IPS-NIHi11 (cell line): ENCODE measurements around the gene CYP51A1.
"Not testable (repeated sequence)": the region's sequence is repeated elsewhere in the genome, so short reads cannot be mapped to it uniquely, and the experiment has no call there.

Experiments used
- DNase-seq: peaks from one replicate; pipeline ENCODE4 v3.0.0; 2012; ENCODE audit warnings: mixed read lengths, low spot score

CYP51A1 gene

GRCh38 chr7:92134271-92135051 is at the start of gene CYP51A1:
TSS of gene CYP51A1 (minus strand) at chr7:92134477. CDS start at chr7:92134364, 113 bp downstream.
- DNase-seq, result peak; percentile 91

GRCh38 chr7:92178928-92179924 is 44.9 kb upstream of the CYP51A1 start, which contains the start of gene LRRD1:
TSS of gene LRRD1 (minus strand) at chr7:92179142. CDS start at chr7:92165202, 13,940 bp downstream.
- peak; percentile 95 for DNase-seq

DNA sequence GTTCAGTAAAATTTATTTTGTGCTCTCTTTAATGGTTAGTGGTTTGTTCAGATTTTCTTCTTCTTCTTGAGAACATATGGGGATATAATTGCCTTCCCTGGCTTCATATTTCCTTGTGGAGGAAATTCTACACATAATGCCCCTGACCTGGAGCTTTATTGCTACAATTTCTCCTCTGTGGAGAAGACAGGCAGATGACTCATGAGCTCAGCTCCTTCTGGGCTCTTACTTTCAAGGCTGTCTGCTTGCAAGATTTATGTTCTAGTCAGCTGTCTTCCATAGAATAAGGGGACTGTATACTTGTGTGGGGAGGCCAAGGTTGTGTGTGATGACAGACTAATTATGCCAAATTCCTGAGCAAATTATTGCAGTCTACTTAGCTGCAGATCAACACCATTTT is 43.1 kb upstream of the CYP51A1 start:
- DNase-seq, result no peak

- not testable (repeated sequence) for DNase-seq
Measured at GRCh38 chr7:92169529-92169928, 35.3 kb upstream of the CYP51A1 start.

DNA sequence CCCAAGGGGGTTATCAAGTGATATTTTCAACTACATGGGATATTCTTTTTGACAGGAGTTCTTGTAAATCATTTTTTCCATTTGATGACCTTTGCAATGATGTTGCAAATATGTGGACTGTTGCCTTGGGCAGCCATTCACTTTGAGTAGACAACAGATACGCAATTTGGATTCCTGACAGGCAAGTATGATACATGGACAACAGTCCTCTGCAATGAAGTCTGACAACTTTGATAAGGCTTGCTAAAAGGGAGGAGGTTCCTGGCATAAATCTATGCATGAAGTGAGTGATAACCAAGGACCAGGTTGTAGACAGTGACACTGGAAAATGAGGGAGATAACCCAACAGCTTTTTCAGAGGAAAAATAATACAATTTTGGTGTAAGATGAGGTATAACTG is 27.0 kb upstream of the CYP51A1 start:
- DNase-seq, result no peak

DNA sequence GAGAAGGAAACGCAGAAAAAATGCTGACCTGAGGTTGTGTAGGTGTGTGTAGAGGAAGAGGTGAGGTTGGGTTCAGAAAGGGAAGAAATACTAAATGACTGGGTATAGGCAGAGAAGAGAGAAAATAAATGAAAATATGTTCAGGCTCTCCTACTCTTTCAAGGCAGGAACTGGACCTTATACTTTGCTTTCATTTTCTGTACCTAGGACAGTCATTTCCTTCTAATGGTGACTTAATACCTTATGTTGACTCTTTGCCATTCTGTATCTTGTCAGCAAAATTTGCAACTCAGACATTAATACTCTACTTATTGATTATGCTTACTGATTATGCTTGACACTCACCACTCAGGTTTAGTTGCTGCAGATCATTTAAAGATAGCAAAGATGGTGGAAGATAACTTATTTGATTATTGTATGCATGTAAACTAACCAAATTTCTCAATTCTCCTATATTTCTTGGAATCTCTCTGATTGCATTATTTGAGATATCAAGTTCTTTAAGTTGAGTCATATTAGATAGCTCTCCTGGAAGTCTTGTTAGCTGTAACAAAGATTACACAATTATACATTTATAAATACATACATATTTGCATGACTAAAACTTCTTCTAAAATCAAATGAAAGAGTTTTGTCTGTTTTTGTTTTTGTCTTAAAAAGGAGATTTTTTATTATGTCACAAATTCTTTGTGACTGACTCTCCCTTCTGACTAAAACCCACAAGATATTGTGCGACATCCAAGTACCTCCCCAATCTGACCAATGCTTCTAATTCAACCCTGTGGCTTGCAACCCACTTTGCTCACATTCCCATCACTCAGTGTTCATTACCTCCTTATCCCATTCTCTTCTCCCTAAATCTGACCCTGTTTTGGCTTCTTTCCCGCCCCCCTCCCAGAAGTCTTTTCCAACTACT is 24.6 kb upstream of the CYP51A1 start:
- DNase-seq, result no peak

GRCh38 chr7:92156990-92157389 is 22.7 kb upstream of the CYP51A1 start:
- no peak for DNase-seq

GRCh38 chr7:92155108-92155739 is 20.9 kb upstream of the CYP51A1 start:
- DNase-seq, result no peak

DNA sequence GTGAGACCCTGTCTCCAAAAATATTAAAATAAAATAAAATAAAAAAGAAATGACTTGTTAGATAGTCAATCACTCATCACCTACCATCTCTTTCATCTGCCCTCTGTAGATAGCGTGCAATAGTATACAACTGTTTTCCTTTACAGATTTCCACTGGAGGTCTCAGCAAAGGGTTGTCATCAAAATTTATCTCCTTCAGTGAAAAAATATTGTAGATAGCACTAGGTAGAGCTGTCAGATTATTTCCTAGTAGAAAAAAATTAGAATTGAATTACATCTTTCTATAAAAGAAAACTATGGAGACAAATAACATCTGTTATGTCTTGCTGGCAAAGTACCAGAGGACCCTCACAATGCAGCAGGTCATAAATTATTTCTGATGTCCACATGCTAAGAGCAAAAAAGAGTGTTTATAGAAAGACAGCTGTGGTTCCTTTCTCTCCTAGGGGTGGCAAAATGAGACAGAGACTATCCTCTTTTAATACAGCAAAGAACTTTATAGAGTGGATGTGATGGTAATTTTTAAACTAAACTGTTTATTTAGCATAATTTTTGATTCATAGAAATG is 16.3 kb upstream of the CYP51A1 start:
- DNase-seq, result no peak

GRCh38 chr7:92149736-92150239 is 15.5 kb upstream of the CYP51A1 start:
- no peak for DNase-seq

GRCh38 chr7:92143192-92143880 is 9.1 kb upstream of the CYP51A1 start:
- DNase-seq, result not testable (repeated sequence)

GRCh38 chr7:92142791-92143190 is 8.5 kb upstream of the CYP51A1 start:
- DNase-seq, result not testable (repeated sequence)

- DNase-seq, result no peak
Measured at GRCh38 chr7:92141161-92141560, 6.9 kb upstream of the CYP51A1 start.

GRCh38 chr7:92137557-92137956 is 3.3 kb upstream of the CYP51A1 start:
- no peak for DNase-seq

- DNase-seq, result peak; percentile 22
Measured at GRCh38 chr7:92135052-92135889, 994 bp upstream of the CYP51A1 start.

DNA sequence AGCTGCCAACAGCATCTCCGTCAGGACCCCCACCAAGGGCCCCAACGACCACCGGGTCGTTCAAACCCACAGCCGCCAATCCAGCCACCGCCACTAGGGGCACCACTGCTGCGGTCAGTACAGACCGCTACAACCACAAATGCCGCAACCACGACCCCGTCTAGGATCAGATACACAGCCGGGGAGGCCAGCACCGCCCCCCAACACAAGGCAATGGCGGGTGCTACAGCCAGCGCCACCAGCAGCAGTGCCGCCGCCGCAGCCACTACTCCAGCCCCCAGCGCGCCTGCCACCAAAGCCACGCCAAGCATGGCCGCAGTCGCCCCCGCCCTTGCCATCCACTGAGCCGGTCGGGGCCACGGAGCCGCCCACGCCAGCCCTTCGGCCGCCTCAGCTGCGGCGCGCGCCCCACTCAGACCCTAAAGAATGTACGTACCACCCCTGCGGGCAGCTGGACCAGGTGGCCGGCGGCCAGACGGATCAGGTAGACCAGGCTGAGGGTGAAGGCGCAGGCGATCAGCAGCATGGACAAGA is 473 bp downstream of the CYP51A1 start:
- peak; percentile 80 for DNase-seq

- DNase-seq, result no peak
Measured at GRCh38 chr7:92133133-92133736, 1.0 kb downstream of the CYP51A1 start.

DNA sequence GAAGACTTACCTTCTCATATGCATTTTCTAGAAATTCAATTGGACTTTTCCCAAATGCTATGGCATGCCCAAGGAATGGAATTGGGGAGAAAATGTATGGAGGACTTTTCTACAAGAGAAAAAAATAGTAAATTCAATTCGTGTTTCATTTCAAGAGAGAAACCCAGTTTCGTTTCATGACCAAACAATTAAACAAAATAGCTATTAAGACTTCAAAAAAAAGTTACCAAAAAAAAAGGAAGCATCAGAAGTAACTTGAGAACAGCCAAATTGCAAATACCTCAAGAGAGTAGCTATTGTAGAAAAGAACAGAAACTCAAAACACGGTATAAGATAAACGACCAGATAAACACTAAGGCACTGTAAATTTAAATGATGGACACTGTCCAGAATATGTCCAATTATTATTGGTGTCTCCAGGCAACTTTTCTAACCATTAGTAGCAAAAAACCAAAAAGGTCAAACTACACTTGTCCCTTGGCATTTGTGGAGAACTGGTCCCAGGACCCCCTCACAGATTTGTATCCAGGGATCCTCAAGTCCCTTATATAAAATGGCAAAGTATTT is 2.4 kb downstream of the CYP51A1 start:
- DNase-seq, result no peak
